ENCODE measurements around the gene PAOX. TPM values are rescaled to one million over a fixed set of nuclear protein-coding genes. Genes with fewer than 3 reads are reported as not detected.

PAOX gene
- total RNA-seq, 2 donors from 2014 or later, result 9.7 to 11.1 TPM

DNA sequence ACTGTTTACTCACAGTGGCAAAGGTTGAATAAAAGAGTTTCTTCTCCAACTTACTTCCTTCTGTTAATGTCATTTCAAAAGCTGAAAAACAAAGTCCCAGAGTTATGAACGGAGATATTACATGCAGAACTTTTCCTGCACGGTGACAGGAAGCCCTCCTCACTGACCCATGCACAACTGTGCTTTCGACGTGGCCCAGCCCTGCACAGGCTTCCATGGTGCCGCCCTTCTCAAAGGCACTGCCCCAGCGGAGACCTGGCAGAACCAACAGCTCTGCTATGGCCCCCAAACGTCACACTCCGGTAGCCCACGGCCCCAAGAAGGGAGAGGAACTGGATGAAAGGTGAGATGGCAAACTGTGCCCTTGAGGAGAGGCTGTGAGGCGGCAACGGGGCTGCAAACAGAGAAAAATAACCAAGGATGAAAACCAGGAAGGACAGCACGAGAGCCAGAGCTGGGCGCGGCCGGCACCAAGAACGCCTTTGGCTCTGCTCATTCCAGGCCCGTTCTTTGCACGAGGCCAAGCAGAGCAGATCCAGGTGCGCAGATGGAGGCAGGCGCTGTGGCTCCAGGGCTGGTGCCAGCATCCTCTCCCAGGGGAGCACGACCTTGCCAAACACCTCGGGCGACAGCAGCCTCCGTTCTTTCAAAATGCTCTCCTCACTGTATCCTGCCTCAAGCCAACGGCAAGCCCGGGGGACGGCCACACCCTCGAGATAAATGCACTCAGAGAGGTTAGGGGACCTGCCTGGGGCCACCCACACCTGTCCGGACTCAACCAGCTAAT lies 14.2 kb upstream of the PAOX start:
- no peaks in the 10 kb centered on the region for H3K27me3 ChIP-seq (ENCODE audit: control insufficient read depth, insufficient read depth, low read length, poor library complexity, severe bottlenecking)
- Mint-ChIP-seq H3K36me3 (ENCODE audit: low read depth) (peaks cover 63% of the 10 kb centered on the region), H3K4me3 (no peak overlapping the region), H3K9me3 (no peaks in the 10 kb centered on the region), H3K27ac (no peak overlapping the region), H3K27me3 (ENCODE audit: insufficient read depth) (peaks cover 4% of the 10 kb centered on the region), H3K4me1 (peaks cover 5% of the 10 kb centered on the region)
- H3K27ac ChIP-seq (ENCODE audit: low read depth, low read length), result no peak overlapping the region
- peaks cover 63% of the 10 kb centered on the region for H3K36me3 ChIP-seq (ENCODE audit: control insufficient read depth, insufficient read depth, low read length)
- 94 to 96% methylated on average over 20 to 29 of the region's 29 CpGs for WGBS, 2 experiments (ENCODE audit: insufficient coverage in 1 of 2, insufficient read length in 1 of 2)
- H3K9ac ChIP-seq (ENCODE audit: extremely low read depth, low read length, poor library complexity, severe bottlenecking), result no peak overlapping the region
- DNase-seq, result no peak
- peaks cover 5% of the 10 kb centered on the region for H3K4me1 ChIP-seq (ENCODE audit: control insufficient read depth, insufficient read depth, low read length)
- TF ChIP-seq, protein P1, sequence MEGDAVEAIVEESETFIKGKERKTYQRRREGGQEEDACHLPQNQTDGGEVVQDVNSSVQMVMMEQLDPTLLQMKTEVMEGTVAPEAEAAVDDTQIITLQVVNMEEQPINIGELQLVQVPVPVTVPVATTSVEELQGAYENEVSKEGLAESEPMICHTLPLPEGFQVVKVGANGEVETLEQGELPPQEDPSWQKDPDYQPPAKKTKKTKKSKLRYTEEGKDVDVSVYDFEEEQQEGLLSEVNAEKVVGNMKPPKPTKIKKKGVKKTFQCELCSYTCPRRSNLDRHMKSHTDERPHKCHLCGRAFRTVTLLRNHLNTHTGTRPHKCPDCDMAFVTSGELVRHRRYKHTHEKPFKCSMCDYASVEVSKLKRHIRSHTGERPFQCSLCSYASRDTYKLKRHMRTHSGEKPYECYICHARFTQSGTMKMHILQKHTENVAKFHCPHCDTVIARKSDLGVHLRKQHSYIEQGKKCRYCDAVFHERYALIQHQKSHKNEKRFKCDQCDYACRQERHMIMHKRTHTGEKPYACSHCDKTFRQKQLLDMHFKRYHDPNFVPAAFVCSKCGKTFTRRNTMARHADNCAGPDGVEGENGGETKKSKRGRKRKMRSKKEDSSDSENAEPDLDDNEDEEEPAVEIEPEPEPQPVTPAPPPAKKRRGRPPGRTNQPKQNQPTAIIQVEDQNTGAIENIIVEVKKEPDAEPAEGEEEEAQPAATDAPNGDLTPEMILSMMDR (conservative IDR thresholded peaks at IDR 0.05), result no peak
- H3K9me3 ChIP-seq (ENCODE audit: control insufficient read depth, low read length), result no peaks in the 10 kb centered on the region
- no peak overlapping the region for H3K4me3 ChIP-seq (ENCODE audit: low read length)

DNA sequence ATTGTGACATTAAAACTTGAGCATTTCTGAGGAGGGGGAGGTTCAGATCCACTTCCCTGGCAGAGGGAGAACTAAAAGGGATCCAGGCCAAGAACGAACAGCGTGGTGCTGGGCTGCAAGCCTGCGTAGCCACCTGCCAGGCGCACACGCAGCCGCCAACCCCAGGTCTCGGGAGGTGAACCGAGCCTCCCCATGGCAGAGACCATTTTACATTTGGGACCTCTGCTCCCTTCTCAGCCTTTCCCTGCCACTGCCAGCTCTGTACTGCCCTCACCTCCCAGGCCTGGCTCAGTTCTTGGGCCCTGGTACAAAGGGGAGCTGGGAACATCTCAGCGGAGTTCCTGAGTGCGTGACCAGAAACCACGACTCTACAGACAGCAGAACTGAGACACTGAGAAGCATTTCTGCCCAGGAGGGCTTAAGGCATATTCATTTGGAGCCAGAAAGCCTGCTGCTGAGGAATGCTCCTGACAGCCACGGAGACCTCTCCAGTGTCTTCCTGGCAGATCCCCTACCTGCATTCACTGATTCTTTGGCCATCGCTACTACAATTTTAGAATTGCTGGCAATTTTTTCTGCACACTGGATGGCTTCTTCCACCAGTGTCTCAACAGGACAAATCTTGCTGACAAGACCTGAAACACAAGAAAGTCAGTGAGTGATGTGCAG lies 13.5 kb upstream of the PAOX start:
- Mint-ChIP-seq H3K27me3 (ENCODE audit: insufficient read depth) (no peaks in the 10 kb centered on the region), H3K36me3 (ENCODE audit: low read depth) (peaks cover 70% of the 10 kb centered on the region), H3K9me3 (no peaks in the 10 kb centered on the region), H3K4me1 (no peaks in the 10 kb centered on the region), H3K27ac (no peak overlapping the region), H3K4me3 (no peak overlapping the region)
- Histone ChIP-seq H3K4me1 (ENCODE audit: control insufficient read depth, insufficient read depth, low read length) (no peaks in the 10 kb centered on the region), H3K9ac (ENCODE audit: extremely low read depth, low read length, poor library complexity, severe bottlenecking) (no peak overlapping the region), H3K36me3 (ENCODE audit: control insufficient read depth, insufficient read depth, low read length) (peaks cover 71% of the 10 kb centered on the region), H3K9me3 (ENCODE audit: control insufficient read depth, low read length) (no peaks in the 10 kb centered on the region), H3K27me3 (ENCODE audit: control insufficient read depth, insufficient read depth, low read length, poor library complexity, severe bottlenecking) (no peaks in the 10 kb centered on the region), H3K27ac (ENCODE audit: low read depth, low read length) (no peak overlapping the region), H3K4me3 (ENCODE audit: low read length) (no peak overlapping the region)
- WGBS, 2 experiments (ENCODE audit: insufficient coverage in 1 of 2, insufficient read length in 1 of 2), result 86 to 100% methylated on average over 4 to 13 of the region's 13 CpGs
- DNase-seq, result no peak
- TF ChIP-seq, protein P1 (conservative IDR thresholded peaks at IDR 0.05), result no peak

DNA sequence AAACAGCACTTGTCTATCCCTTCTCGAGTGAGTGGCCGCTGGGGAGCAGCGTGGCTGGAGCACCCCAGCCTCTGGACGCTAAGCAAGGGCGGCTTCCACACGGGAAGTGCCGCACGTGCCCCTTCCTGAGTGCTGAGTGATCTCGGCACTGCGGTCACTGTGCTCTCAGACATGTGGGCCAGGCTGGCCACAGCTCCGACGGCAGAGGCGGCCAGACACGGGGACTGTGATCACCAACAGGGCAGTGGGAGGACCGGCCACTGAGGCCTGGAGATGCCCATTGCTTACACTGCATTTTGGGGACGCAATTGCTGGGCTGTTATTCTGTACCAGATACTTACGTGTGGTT lies 13.0 kb upstream of the PAOX start:
- Histone ChIP-seq H3K9ac (ENCODE audit: extremely low read depth, low read length, poor library complexity, severe bottlenecking) (no peak overlapping the region), H3K4me3 (ENCODE audit: low read length) (no peak overlapping the region), H3K36me3 (ENCODE audit: control insufficient read depth, insufficient read depth, low read length) (peaks cover 72% of the 10 kb centered on the region), H3K9me3 (ENCODE audit: control insufficient read depth, low read length) (no peaks in the 10 kb centered on the region), H3K27me3 (ENCODE audit: control insufficient read depth, insufficient read depth, low read length, poor library complexity, severe bottlenecking) (no peaks in the 10 kb centered on the region), H3K4me1 (ENCODE audit: control insufficient read depth, insufficient read depth, low read length) (no peaks in the 10 kb centered on the region), H3K27ac (ENCODE audit: low read depth, low read length) (no peak overlapping the region)
- peaks cover 73% of the 10 kb centered on the region for H3K36me3 Mint-ChIP-seq (ENCODE audit: low read depth)
- no peak overlapping the region for H3K27ac Mint-ChIP-seq
- no peak overlapping the region for H3K4me3 Mint-ChIP-seq
- 84 to 87% methylated on average over 13 to 17 of the region's 17 CpGs for WGBS, 2 experiments (ENCODE audit: insufficient coverage in 1 of 2, insufficient read length in 1 of 2)
- no peaks in the 10 kb centered on the region for H3K4me1 Mint-ChIP-seq
- TF ChIP-seq, protein P1 (conservative IDR thresholded peaks at IDR 0.05), result no peak
- no peaks in the 10 kb centered on the region for H3K9me3 Mint-ChIP-seq
- H3K27me3 Mint-ChIP-seq (ENCODE audit: insufficient read depth), result no peaks in the 10 kb centered on the region
- no peak for DNase-seq

All from endodermal cell (in vitro differentiated cells).